SH-SY5Y (cell line): Measurements from ENCODE around the gene PPP1R18.

Experiments
- GATA2 ChIP-seq: IDR thresholded peaks from 2 replicates; pipeline ENCODE4 v1.6.1; 2011; ENCODE audit warnings: mild to moderate bottlenecking, low read depth, low read length
- GATA3 ChIP-seq: IDR thresholded peaks from 2 replicates; pipeline ENCODE4 v1.6.1; 2011; ENCODE audit warnings: low read depth, mild to moderate bottlenecking, low read length, moderate library complexity

Gene PPP1R18

GRCh38 chr6:30721198-30722024, 35.0 kb upstream of the PPP1R18 start:
- no peak for TF ChIP-seq GATA2
- TF ChIP-seq GATA3: no peak

GRCh38 chr6:30720738-30721197, 34.3 kb upstream of the PPP1R18 start:
- TF ChIP-seq GATA3 (no peak), GATA2 (no peak)

GRCh38 chr6:30719791-30720737, 33.6 kb upstream of the PPP1R18 start, which contains the start of gene TUBB:
Gene TUBB (plus strand): TSS chr6:30720352. CDS start chr6:30720507, 155 bp downstream.
- TF ChIP-seq GATA2: no peak

- TF ChIP-seq GATA2: no peak
- TF ChIP-seq GATA3: no peak
Measured at GRCh38 chr6:30719356-30719755, 32.9 kb upstream of the PPP1R18 start.

- TF ChIP-seq GATA2 (no peak), GATA3 (no peak)
Measured at GRCh38 chr6:30717129-30717844, 30.8 kb upstream of the PPP1R18 start, which contains the start of gene MDC1. Gene MDC1 (minus strand): TSS chr6:30717281. CDS start chr6:30715175, 2,106 bp downstream.

- TF ChIP-seq GATA2 (no peak), GATA3 (no peak)
Measured at GRCh38 chr6:30716879-30717128, 30.4 kb upstream of the PPP1R18 start.

- no peak for TF ChIP-seq GATA2
- TF ChIP-seq GATA3: no peak
Measured at GRCh38 chr6:30714263-30714662, 27.8 kb upstream of the PPP1R18 start.

GRCh38 chr6:30712441-30712945, 26.0 kb upstream of the PPP1R18 start:
- no peak for TF ChIP-seq GATA2
- no peak for TF ChIP-seq GATA3

- TF ChIP-seq GATA2: no peak
- TF ChIP-seq GATA3: no peak
Measured at GRCh38 chr6:30711758-30712380, 25.4 kb upstream of the PPP1R18 start.

- TF ChIP-seq GATA3 (no peak), GATA2 (no peak)
Measured at GRCh38 chr6:30709101-30709868, 22.8 kb upstream of the PPP1R18 start.

- TF ChIP-seq GATA2 (no peak), GATA3 (no peak)
Measured at GRCh38 chr6:30707281-30707850, 20.9 kb upstream of the PPP1R18 start.

GRCh38 chr6:30705620-30706019, 19.2 kb upstream of the PPP1R18 start:
- TF ChIP-seq GATA3 (no peak), GATA2 (no peak)
